Stimulated activated CD8-positive, alpha-beta memory T cell treated with anti-CD3 and anti-CD28 coated beads, Interleukin-12 subunit alpha, Interleukin-12 subunit beta, amount 100 ng/mL, for 4 hours (primary cell): ENCODE measurements around the gene ZNF783.
"Not testable (repeated sequence)": the region's sequence is repeated elsewhere in the genome, so short reads cannot be mapped to it uniquely, and the experiment has no call there.

ENCODE experiments used
- DNase-seq: peaks from one replicate; pipeline ENCODE4 v3.0.0-alpha.2; 2020; ENCODE audit warnings: low read depth

ZNF783 gene

GRCh38 chr7:149240637-149241036 is 21.4 kb upstream of the ZNF783 start:
- no peak for DNase-seq

GRCh38 chr7:149241696-149242095 is 20.3 kb upstream of the ZNF783 start:
- no peak for DNase-seq

- DNase-seq, result no peak
Measured at GRCh38 chr7:149245244-149245643, 16.8 kb upstream of the ZNF783 start.

- DNase-seq, result no peak
Measured at GRCh38 chr7:149245744-149246143, 16.3 kb upstream of the ZNF783 start.

GRCh38 chr7:149248777-149249176 is 13.2 kb upstream of the ZNF783 start:
- DNase-seq, result no peak

GRCh38 chr7:149250151-149250550 is 11.8 kb upstream of the ZNF783 start:
- DNase-seq, result not testable (repeated sequence)

GRCh38 chr7:149251518-149251917 is 10.5 kb upstream of the ZNF783 start:
- DNase-seq, result not testable (repeated sequence)

GRCh38 chr7:149252378-149252777 is 9.6 kb upstream of the ZNF783 start:
- no peak for DNase-seq

GRCh38 chr7:149253665-149254064 is 8.3 kb upstream of the ZNF783 start:
- no peak for DNase-seq

GRCh38 chr7:149254181-149254858 is 7.7 kb upstream of the ZNF783 start:
- DNase-seq, result no peak

GRCh38 chr7:149255174-149255573 is 6.8 kb upstream of the ZNF783 start:
- no peak for DNase-seq

GRCh38 chr7:149256568-149256967 is 5.4 kb upstream of the ZNF783 start:
- DNase-seq, result no peak

- no peak for DNase-seq
Measured at GRCh38 chr7:149257146-149257545, 4.8 kb upstream of the ZNF783 start.

GRCh38 chr7:149261316-149261828 is 624 bp upstream of the ZNF783 start:
- DNase-seq, result no peak

- no peak for DNase-seq
Measured at GRCh38 chr7:149266451-149266850, 4.5 kb downstream of the ZNF783 start.

- DNase-seq, result no peak
Measured at GRCh38 chr7:149267733-149268132, 5.7 kb downstream of the ZNF783 start.

GRCh38 chr7:149274424-149274823 is 12.4 kb downstream of the ZNF783 start:
- not testable (repeated sequence) for DNase-seq

GRCh38 chr7:149277871-149278270 is 15.9 kb downstream of the ZNF783 start:
- DNase-seq, result no peak

GRCh38 chr7:149278396-149278795 is 16.4 kb downstream of the ZNF783 start:
- DNase-seq, result no peak

- no peak for DNase-seq
Measured at GRCh38 chr7:149279111-149279743, 17.2 kb downstream of the ZNF783 start.

GRCh38 chr7:149280151-149280550 is 18.2 kb downstream of the ZNF783 start:
- no peak for DNase-seq

- no peak for DNase-seq
Measured at GRCh38 chr7:149280661-149281507, 18.9 kb downstream of the ZNF783 start.
